CD4-positive, alpha-beta T cell treated with Interleukin-6 for 4 hours (primary cell): Measurements from ENCODE around the gene SORL1-AS1.
A peak's percentile ranks its signal among the peaks of the same experiment; 100 is the strongest.

Experiments
- DNase-seq: peaks from one replicate; pipeline ENCODE4 v3.0.0-alpha.2; 2020; ENCODE audit warnings: mixed read lengths

SORL1-AS1 gene

DNA sequence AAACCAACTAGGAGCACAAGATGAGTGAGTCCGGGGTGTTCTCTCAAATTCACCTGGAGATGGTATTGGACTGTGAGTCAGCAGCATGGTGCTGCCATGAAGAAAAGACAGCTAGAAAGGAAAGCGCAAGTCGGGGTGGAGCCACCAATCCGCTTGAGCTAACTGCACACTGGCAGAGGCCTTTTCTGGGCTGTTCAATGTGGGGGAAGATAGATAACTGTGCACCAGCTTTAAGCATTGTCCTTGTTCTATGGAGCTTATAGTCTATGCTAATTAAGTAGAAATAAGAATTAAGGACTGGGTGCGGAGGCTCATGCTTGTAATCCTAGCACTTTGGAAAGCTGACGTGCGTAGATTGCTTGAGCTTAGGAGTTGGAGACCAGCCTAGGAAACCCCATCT lies 21.9 kb upstream of the SORL1-AS1 start:
- DNase-seq = no peak

DNA sequence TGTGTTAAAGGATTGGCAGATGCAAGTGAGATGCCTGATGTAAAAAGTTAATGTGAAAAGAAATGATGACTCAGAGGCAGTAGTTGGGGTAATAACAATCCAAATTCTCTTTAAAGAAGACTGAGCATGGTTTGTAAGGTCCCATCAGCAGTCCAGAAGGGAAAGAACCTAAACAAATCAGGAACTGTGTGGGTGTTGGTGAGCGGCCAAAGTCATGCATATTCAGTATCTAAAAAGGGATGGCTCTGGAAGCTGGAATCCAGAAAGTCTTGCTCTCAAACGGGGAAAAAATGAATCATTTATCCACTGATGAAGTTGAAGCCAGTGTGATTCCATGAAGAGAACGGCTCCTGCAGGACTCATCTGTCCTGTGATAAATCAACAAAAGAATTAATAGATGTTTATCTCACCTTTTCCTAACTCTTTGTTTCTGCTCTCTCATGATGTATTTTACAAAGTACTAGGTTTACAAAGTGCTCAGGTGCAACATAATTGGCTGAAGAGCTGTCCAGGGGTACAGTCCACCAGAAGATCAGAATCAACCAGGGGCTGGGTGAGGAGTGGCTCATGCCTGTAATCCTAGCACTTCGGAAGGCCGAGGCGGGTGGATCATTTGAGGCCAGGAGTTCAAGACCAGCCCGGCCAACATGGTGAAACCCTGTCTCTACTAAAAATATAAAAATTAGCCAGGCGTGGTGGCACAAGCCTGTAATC lies 20.5 kb upstream of the SORL1-AS1 start:
- DNase-seq = no peak

DNA sequence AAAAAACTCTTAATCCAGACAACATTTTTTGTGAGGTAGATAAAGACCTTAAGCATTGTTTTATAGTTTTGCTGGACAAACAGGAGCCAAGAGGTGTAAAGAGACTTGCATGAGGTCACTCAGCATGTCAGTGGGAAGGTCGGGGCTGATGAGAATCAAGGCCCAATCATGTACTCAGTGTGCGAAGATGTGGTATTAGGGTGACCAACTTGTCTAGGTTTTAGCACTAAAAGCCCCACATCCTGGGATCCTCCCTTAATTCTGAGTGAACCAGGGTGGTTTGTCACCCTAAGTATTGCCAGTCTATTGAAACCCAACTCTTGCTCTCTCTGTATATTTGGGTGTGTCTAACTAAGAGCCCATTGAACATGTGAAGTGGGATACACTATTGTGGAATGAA lies 19.5 kb upstream of the SORL1-AS1 start:
- DNase-seq = no peak

DNA sequence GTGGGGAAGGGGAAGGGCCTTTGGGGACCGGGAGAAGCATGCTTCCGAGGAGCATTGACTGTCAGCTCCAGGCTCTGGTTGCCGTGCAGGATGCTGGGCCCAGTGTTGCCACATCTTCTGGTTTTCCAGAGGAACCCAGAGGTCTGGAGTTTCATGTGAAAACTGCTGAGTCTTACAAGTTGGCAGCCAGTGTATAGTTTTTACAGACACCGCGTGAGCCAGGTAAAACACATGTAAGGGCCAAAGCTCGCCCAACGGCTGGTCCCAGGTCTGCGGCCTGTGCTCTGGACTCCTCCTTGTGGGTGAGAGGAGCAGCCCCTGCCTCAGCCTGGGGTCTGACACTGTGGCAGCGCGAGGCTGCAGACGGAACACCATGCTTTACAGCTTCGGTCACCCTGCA lies 18.4 kb upstream of the SORL1-AS1 start:
- DNase-seq = no peak

DNA sequence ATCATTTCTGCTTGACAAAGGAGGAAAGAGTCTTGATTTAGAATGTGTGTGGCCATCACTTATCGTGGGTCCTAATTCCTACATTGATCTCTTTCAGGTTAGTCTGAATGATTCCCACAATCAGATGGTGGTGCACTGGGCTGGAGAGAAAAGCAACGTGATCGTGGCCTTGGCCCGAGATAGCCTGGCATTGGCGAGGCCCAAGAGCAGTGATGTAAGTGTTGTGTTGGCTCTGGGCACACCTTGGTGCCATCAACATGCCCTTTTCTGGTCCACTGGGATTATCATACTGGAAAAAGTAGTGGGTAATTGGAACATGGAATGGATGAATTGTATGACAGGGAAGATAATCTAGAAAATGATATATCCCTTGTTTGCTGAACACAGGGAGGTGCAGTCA lies 17.1 kb upstream of the SORL1-AS1 start:
- DNase-seq = no peak

DNA sequence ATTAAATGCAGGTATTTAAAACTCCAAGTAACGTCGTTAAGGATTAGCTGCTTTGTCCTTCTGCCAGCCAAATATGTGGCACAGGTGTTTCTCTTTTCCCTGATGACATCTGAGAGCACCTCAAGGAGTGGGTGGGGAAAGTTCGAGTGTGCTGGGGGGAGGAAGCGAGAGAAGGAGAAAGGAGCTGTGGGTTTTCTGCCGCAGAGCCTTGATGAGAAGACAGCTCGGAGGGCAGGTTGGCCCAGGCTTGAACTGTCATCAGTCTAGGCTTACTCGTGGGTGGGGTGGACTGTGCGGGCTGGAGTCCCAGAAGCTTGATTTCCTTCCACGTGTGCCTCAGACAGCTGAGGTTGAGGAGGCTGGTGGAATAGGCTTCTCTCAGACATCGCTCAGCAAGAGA lies 15.2 kb upstream of the SORL1-AS1 start:
- peak; percentile 88 for DNase-seq

DNA sequence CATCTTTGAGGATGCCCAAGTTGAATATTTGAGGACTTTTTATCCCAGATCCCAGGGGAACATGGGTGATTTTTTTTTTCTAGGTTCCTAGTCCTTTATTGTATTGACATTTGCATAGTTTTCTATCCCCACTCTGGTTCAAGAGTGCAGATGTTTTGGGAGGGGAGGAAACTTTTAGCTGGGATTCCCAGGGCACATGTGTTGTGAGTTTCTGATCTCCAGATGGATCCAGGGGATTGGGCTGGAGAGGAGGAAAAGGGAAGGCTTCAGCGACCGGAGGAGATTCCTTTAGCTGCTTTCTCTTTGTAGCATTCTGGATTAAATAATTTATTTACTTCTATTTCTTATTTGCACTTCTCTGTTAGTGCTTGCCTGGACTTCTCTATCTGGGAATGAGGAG lies 14.7 kb upstream of the SORL1-AS1 start:
- DNase-seq = no peak

DNA sequence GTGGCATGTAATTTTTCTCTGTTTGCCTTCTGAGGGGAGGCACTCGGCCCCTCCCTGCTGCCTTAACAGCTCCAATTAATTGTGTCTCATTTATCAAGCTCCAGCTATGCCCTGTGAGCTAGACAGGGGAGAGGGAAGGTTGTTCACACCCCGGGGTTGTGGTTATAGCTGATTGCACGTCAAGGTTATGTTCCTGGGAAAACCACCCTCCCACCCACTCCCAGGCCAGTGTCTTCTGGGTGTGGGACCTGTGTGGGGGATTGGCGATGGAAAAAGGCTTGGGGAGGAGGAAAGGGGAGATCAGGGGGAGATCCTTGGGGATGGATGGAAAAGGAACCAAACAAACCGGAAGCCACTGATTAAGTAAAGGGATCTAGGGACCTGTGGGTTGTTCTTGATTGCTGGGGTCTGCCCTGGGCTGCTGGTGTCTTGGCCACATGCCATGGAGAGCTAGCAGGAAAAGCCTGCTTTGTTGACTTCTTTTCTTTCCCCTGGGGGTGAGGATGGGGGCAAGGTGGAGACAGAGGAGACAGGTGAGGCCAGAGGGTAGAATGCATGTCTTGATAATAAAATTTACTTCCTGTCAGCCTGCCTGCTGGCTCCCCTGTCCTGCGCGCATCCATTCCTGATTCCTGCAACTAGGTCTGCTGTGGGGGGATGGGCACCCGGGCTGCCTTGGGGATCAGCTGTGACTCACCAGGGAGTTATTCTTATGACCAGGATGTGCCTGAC lies 13.5 kb upstream of the SORL1-AS1 start:
- peak; percentile 63 for DNase-seq

DNA sequence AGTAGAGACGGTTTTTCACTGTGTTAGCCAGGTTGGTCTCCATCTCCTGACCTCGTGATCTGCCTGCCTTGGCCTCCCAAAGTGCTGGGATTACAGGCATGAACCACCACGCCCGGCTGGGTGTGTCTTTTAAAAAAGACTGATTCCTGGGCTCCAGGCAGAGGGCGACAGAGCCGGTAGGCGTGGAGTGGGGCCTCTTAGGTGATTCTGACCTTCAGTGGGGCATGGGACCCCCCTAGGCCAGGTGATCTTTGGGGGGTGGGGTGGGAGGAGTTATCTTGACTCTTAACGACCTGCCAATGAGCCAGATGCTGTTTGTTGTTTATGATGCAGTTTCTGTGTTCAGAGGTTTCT lies 12.9 kb upstream of the SORL1-AS1 start:
- DNase-seq = no peak

DNA sequence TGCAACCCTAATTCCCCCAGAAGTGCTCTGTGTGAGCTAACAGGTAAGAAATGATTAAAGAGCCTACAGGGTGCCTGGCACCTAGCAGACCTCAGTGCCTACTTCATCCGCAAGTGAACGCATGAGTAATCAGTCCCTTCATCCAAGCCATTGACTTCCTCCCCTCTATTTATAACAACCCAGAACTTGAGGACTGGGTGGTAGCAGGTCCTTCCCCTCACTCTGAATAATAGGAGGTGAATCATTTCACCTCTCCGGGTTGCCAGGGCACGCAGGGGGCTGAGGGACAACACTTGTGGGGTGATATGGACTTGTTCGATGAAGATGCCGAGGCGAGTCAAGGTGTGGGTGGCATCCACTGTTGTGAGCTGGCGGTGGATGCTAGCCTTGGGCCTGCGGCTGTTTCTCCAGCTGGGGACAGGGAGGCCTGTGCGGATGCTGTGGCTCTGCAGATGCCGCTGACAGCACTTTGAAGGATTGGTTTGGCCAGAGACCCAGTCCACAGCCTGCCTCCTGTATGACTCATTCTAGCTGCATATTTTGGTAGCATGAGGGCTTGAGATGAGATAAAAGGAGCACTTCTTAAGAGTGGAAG lies 11.7 kb upstream of the SORL1-AS1 start:
- peak; percentile 83 for DNase-seq

DNA sequence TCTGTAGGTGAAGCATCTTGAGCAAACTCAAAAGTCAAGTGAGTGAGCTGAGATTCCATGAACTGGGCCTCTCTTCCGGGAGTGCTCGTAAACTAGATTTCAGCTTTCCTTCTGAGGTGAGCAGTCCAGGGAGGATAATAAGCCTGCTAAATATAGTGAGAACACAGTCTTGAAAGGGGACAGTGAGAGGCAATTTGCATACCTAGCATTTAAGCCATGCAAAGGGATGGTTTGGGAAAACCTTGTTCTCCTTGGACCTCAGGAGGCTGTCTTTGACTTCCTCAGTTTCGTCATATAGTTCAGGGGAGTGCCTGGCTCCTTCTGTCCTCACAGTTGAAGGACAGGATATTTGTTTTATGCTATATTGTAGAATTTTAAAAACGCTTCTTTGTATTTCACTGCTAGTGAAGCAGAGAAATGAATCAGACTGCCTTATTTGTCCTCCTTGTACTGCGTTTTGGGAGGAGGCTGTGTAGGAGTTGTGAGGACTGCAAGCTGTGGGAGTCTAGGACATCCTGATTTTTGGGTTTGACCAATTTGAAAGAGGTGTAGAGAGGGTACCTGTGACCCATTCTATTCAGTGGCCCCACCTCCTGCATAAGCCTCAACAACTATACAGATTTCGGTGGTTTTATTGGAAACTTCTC lies 11.0 kb upstream of the SORL1-AS1 start:
- no peak for DNase-seq

DNA sequence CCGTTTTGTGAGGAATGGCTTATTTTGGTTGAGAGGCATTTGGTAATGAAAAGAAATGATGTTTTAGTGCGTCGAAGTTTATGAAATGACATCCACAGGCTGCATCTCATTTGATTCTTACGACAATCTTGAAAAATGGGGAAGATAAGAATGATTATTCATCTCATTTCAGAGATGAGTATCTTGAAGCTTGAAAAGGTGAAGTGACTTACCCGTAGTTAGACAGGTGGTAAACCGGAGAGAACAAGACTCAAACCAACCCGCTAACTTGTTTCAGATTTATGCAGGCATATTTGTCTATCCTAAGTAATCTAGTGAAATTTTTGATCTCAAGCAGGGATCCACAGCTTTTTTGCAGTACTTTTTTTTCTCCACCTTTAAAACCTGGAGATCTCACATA lies 9.1 kb upstream of the SORL1-AS1 start:
- no peak for DNase-seq

DNA sequence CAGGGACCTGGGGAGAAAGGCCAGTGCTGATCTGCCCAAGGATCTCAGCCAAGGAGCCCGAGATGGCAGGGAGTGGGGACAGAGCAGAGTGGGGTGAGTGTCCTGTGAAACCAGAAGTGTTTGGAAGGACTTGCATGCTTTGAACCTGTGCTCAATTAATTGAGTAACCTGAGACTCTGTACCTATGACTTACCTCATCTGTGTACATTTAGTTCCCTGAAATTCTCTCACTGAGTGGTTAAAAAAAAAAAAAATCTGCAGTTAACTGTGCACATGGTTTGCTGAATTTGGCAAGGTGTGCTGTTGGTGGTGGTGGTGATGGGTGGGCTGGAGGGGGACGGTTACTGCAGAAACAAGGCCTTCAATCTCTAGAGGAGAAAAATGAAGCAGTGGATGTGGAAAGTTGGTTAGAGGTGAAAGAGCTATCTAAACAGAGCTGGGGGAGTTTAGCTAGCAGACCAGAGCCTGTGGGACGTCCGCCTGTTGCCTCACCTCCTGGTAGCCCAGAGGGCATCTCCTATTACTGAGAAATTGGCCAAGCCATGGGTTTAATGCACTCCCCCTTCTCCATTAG lies 8.3 kb upstream of the SORL1-AS1 start:
- DNase-seq = no peak

DNA sequence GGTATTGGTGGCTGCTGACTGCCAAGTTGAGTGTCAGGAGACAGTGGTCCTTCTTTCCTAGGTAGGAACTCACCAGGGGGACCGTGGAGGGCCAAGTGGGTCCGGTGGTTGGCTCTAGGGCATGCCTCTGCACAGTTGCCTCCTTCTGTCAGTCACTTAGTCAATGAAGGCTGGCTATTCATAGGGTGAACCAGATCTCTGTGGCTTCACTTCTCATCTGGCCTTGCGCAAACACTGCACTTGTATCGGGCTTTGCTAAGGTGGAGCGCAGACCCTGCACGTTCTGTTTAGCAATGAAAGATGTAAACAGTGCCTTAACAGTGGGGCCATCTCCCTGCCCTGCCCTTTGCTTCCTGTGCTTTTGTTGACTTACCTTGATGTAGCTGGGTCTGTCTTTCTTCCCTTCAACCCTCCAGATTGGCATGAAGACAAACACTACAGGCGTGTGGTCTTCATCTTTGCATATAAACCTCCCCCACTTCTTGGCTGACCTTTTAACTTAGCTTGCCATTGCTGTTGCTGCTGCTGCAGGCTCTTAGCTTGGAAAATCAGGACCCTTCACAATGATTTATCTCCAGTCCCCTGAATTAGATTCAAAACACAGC lies 6.7 kb upstream of the SORL1-AS1 start:
- peak; percentile 66 for DNase-seq

DNA sequence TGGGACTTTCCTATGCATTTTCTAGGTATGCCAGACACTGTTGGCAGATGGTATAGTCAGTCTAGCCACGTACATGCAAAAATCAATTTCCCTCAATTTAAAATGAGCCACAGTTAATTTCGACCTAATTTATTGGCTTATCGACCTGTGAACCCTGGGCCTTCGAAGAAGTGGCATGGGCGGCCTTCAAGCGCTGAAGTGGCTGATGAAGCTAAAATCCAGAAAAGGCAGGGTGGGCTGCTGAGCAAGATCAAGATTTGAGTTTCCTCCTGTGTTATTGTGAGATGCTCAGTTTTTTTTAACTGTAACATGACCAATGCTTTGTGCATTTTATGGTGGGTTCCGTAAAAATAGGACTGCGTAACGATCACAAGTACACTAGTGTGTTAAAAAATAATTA lies 5.8 kb upstream of the SORL1-AS1 start:
- DNase-seq = no peak

DNA sequence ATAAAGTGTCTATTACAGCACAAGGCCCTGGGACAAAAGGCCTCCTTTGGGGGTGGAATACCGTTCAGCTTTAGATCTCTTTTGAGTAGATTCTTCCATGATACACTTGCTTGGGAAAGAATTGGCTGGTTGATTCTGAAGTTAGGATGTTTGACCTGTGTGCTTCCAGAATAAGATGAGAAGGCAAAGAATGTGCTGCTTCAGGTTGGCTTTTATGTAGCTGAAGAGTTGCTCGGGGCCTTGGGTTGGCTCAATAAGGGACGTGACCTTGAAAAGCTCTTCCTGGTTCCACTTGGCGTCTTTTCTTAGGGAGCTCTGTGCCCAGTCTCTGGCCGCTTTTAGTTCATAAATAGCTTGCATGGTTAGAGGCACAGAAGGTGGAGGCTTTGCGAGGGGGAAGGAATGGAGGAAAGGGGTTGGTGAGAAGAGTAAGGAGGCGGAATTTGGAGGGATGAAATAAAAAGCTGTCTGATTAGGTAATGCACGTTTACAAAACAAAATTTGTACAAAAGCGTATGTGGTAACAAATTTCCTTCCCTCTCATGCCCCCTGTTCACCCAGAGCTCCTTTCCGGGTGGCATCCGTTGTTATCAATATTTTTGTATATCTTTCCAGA lies 4.2 kb upstream of the SORL1-AS1 start:
- no peak for DNase-seq

DNA sequence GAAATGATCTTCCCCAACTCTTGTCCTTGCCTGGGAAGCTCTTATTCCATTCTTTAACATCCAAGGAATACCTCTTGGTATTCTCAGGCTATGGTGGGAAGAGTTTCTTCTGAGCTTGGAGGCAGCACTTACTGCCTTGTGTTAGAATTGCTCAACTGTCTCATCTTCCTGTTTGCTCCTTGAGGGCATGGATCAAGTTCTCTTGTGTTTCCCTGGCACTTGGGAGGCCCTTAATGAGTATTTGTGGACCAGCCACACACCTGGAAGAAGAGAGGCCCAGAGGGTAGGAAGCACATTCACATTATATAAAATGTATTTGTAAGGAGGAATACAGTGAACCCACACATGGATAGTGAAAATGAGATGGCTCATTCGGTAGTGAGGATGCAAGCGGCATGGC lies 3.4 kb upstream of the SORL1-AS1 start:
- no peak for DNase-seq

DNA sequence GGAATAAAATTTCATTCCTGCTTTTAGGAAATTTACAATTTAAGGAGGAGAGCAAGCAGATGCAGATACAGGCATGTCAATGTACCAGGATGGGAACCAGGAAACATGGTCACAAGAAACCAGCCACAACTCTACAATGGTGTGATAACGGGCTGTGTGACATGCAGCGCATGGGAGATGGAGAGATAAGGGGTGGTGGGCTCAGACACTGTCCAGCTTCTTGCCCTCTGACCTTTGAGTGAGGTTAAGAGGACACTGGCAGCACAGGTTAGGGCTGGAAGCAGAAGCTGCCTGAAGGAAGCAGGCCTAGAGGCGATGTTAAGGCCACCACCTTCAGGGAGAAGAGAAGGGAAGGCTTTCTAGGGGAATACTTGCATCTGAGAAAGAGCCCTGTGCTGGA lies 2.3 kb upstream of the SORL1-AS1 start:
- no peak for DNase-seq

DNA sequence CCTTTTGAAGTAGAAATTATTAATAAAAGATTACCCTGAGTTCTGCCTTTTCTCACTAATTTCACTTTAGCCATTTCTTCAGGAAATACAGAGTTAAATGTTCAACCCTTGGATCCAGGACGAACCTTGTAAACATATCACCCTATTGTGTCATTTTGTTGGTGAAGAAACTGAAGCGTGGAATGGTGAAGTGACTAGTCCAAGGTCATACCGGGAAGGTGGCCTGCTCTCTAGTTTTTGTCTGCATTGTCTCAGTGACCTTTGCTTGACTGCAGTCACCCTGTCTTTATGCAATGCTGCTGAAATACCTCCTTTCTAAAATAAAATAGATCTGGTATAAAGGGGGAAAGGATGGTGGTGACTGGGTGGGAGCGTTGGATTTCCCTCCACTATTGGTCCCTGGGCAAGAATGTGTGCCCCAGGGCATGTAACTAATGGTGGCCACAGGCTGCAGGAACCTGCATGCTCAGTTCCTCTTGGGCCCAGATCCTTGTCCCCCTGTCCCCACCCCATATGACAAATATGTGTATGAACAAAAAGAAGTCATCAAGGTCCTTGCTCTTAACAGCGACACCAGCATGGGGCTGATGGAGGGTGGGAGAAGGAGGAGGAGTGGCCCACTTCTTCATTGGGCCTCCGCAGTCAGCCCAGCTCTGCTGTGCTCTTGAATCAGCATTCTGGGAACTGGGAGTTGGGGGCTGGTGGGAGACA lies 977 bp upstream of the SORL1-AS1 start:
- peak; percentile 37 for DNase-seq

DNA sequence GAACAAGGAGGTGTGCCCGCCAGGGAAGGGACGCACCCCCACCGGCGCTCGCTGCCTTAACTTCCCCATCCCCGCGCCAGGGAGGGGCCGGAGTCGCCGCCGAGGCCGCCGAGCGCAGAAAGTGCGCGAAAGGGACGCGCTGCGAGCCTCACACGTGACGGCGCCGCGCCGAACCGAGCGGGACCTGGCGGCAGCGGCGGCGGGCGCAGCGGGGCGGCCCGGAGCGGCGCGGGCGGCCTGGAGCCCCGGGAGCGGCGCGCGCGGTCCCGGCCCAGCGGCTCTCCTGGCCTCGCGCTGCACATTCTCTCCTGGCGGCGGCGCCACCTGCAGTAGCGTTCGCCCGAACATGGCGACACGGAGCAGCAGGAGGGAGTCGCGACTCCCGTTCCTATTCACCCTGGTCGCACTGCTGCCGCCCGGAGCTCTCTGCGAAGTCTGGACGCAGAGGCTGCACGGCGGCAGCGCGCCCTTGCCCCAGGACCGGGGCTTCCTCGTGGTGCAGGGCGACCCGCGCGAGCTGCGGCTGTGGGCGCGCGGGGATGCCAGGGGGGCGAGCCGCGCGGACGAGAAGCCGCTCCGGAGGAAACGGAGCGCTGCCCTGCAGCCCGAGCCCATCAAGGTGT lies 670 bp downstream of the SORL1-AS1 start, which contains the start of gene SORL1:
Gene SORL1, plus strand, starts transcription at position 329 of the 623 bp plus-strand sequence. Its CDS starts 18 bp downstream, at position 347.
- DNase-seq = peak; percentile 83
